Smooth muscle cell (in vitro differentiated cells): ENCODE measurements around the gene EFEMP2. TPM values are rescaled to one million over a fixed set of nuclear protein-coding genes. Genes with fewer than 3 reads are reported as not detected.

Experiments
- DNase-seq: peaks from one replicate; lab custom pipeline; 2025; ENCODE audit not compliant: unreplicated experiment; lab: John Stamatoyannopoulos, UW
- H2AFZ ChIP-seq: fragments of 200-600 bp; sonication (generic); 2 replicates; pipeline ENCODE4 v1.6.0; 2016; ENCODE audit warnings: antibody characterized with exemption, low read depth, mild to moderate bottlenecking
- H3F3A ChIP-seq: fragments of 200-600 bp; sonication (generic); 2 replicates; pipeline ENCODE4 v1.6.0; 2017; ENCODE audit warnings: antibody characterized with exemption, low read depth
- H3K27ac ChIP-seq: fragments of 200-600 bp; sonication (generic); 2 replicates; pipeline ENCODE4 v1.5.1; 2016; ENCODE audit warnings: low read depth, mild to moderate bottlenecking
- H3K27me3 ChIP-seq: fragments of 200-600 bp; sonication (generic); 2 replicates; pipeline ENCODE4 v1.6.1; 2016; ENCODE audit warnings: low read depth, mild to moderate bottlenecking
- H3K36me3 ChIP-seq: fragments of 200-600 bp; sonication (generic); 2 replicates; pipeline ENCODE4 v1.5.1; 2016; ENCODE audit warnings: low read depth
- H3K4me1 ChIP-seq: fragments of 200-600 bp; sonication (generic); 2 replicates; pipeline ENCODE4 v1.5.1; 2016; ENCODE audit warnings: low read depth
- H3K4me2 ChIP-seq: fragments of 200-600 bp; sonication (generic); 2 replicates; pipeline ENCODE4 v1.6.0; 2016; ENCODE audit warnings: mild to moderate bottlenecking
- H3K4me3 ChIP-seq: fragments of 200-600 bp; sonication (generic); 2 replicates; pipeline ENCODE4 v1.5.1; 2016; ENCODE audit warnings: mild to moderate bottlenecking
- H3K79me2 ChIP-seq: fragments of 200-600 bp; sonication (generic); 2 replicates; pipeline ENCODE4 v1.6.0; 2016; ENCODE audit warnings: low read depth, mild to moderate bottlenecking
- H3K9ac ChIP-seq: fragments of 200-600 bp; sonication (generic); 2 replicates; pipeline ENCODE4 v1.6.0; 2016; ENCODE audit warnings: low read depth
- H3K9me3 ChIP-seq: fragments of 200-600 bp; sonication (generic); replicated peaks from 2 replicates; pipeline ENCODE4 v1.5.1; 2016; ENCODE audit warnings: low read depth
- H4K20me1 ChIP-seq: fragments of 200-600 bp; sonication (generic); 2 replicates; pipeline ENCODE4 v1.6.0; 2016; ENCODE audit warnings: low read depth
- CTCF ChIP-seq: fragments of 200-600 bp; sonication (generic); IDR thresholded peaks from 2 replicates; pipeline ENCODE4 v1.5.1; 2017; ENCODE audit warnings: borderline replicate concordance, mild to moderate bottlenecking, antibody characterized with exemption; ENCODE audit not compliant: insufficient read depth, poor library complexity, severe bottlenecking
- WGBS: methylation state at CpG from one replicate; pipeline ENCODE4 v1.1.7; 2016; ENCODE audit warnings: low lambda C conversion rate; 5-methylcytosine and 5-hydroxymethylcytosine counted together
- polyA plus RNA-seq: library from polyadenylated mRNA; unstranded; fragments of >200 nt; fragmentation: Nextera tagmentation; extraction: Ambion mirVana; gene quantifications from 2 replicates; pipeline ENCODE4 v1.2.1, GENCODE V29; 2016
- total RNA-seq: library from RNA; depleted of rRNA; stranded (reverse); fragments of >200 nt; gene quantifications from 2 replicates; pipeline ENCODE4 v1.2.3, GENCODE V29; 2014

The EFEMP2 gene
- total and polyA plus RNA-seq, 2 experiments from 2014 or later, result 99.7 to 362 TPM

- Histone ChIP-seq H3K9ac (no peak overlapping the region), H3K4me3 (no peak overlapping the region)
- 29% methylated on average over 9 of the region's 9 CpGs for WGBS
Measured at GRCh38 chr11:65884716-65885092, 12.1 kb upstream of the EFEMP2 start.

GRCh38 chr11:65883786-65884715 is 11.5 kb upstream of the EFEMP2 start:
- WGBS, result 91% methylated on average over 28 of the region's 28 CpGs
- no peak overlapping the region for H3K4me2 ChIP-seq
- H3K27me3 ChIP-seq, result no peaks in the 10 kb centered on the region
- peaks cover 6% of the 10 kb centered on the region for H3K4me1 ChIP-seq
- no peaks in the 10 kb centered on the region for H3K9me3 ChIP-seq
- no peak overlapping the region for H3K27ac ChIP-seq
- peaks cover 5% of the 10 kb centered on the region for H4K20me1 ChIP-seq
- H2AFZ ChIP-seq, result no peak overlapping the region
- H3K4me3 ChIP-seq, result no peak overlapping the region
- H3K36me3 ChIP-seq, result no peaks in the 10 kb centered on the region
- no peak overlapping the region for H3K9ac ChIP-seq
- H3F3A ChIP-seq, result peaks cover 7% of the 10 kb centered on the region
- TF ChIP-seq CTCF, result no peak
- H3K79me2 ChIP-seq, result peaks cover 17% of the 10 kb centered on the region
- no peak for DNase-seq

More at GRCh38 chr11:65884716-65885092, 12.1 kb upstream of the EFEMP2 start:
- Histone ChIP-seq H4K20me1 (peaks cover 5% of the 10 kb centered on the region), H3F3A (peaks cover 12% of the 10 kb centered on the region), H3K4me1 (peaks cover 11% of the 10 kb centered on the region), H3K27ac (no peak overlapping the region), H2AFZ (no peak overlapping the region), H3K27me3 (no peaks in the 10 kb centered on the region), H3K36me3 (no peaks in the 10 kb centered on the region), H3K79me2 (peaks cover 17% of the 10 kb centered on the region), H3K9me3 (no peaks in the 10 kb centered on the region), H3K4me2 (no peak overlapping the region)
- peak; percentile 40 for DNase-seq
- peak; percentile 96 for TF ChIP-seq CTCF

GRCh38 chr11:65883058-65883761 is 10.6 kb upstream of the EFEMP2 start:
- H3K36me3 ChIP-seq, result no peaks in the 10 kb centered on the region
- peaks cover 6% of the 10 kb centered on the region for H3K4me1 ChIP-seq
- H3K27ac ChIP-seq, result no peak overlapping the region
- peaks cover 6% of the 10 kb centered on the region for H3F3A ChIP-seq
- no peak overlapping the region for H3K9ac ChIP-seq
- no peak for TF ChIP-seq CTCF
- no peak overlapping the region for H3K4me3 ChIP-seq
- no peak overlapping the region for H3K4me2 ChIP-seq
- H2AFZ ChIP-seq, result no peak overlapping the region
- H3K9me3 ChIP-seq, result no peaks in the 10 kb centered on the region
- peaks cover 17% of the 10 kb centered on the region for H3K79me2 ChIP-seq
- peaks cover 5% of the 10 kb centered on the region for H4K20me1 ChIP-seq
- no peaks in the 10 kb centered on the region for H3K27me3 ChIP-seq
- no peak for DNase-seq
- WGBS, result 99% methylated on average over 12 of the region's 13 CpGs
